DND-41 (cell line): ENCODE measurements around the gene POC1B.

ENCODE experiments used
- EZH2 ChIP-seq: IDR thresholded peaks from 3 replicates; pipeline ENCODE4 v1.6.1; 2012; ENCODE audit warnings: borderline replicate concordance, low read depth, mild to moderate bottlenecking, moderate library complexity, low read length, inconsistent platforms; ENCODE audit not compliant: severe bottlenecking
- TF ChIP-seq, protein P1 (sequence below): IDR thresholded peaks from 2 replicates; pipeline ENCODE4 v1.5.1; 2012; ENCODE audit warnings: borderline replicate concordance, low read length, moderate library complexity, mild to moderate bottlenecking; ENCODE audit not compliant: poor library complexity, severe bottlenecking; ENCODE audit errors: extremely low read depth

DNA sequence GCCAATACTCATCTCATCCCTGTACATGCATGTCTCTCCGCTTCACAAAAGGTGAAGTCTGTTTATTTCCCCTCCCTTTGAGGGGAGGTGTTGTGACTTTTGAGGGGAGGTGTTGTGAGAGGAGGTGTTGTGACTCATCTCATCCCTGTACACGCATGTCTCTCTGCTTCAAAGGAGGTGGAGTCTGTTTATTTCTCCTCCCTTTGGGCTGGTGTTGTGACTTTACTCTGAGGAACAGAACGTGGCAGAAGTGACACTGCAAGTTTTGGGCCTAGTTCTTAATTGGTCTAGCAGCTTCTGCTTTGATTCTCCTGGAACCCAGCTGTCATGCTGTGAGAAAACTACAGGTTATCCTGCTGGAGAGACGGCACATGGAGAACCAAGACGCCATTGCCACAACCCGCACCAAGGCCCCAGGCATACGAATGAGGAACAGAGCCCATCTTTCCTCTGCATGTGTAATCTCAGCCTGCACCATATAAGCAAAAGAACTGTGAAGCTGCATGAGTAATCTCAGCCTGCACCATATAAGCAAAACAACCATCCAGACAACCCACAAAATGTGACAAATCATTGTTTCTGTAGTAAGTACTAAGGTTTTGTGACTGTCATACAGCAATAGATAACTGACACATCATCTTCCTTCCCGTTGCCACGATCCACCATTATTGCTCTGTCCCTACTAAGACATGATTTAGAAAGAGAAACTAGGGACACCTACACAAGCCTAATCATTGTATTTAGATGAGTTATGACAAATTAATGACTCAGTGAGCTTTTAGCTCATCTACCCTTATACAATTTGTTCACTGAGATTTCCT is 31.2 kb downstream of the POC1B start:
- TF ChIP-seq, protein P1, sequence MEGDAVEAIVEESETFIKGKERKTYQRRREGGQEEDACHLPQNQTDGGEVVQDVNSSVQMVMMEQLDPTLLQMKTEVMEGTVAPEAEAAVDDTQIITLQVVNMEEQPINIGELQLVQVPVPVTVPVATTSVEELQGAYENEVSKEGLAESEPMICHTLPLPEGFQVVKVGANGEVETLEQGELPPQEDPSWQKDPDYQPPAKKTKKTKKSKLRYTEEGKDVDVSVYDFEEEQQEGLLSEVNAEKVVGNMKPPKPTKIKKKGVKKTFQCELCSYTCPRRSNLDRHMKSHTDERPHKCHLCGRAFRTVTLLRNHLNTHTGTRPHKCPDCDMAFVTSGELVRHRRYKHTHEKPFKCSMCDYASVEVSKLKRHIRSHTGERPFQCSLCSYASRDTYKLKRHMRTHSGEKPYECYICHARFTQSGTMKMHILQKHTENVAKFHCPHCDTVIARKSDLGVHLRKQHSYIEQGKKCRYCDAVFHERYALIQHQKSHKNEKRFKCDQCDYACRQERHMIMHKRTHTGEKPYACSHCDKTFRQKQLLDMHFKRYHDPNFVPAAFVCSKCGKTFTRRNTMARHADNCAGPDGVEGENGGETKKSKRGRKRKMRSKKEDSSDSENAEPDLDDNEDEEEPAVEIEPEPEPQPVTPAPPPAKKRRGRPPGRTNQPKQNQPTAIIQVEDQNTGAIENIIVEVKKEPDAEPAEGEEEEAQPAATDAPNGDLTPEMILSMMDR: no peak
- TF ChIP-seq EZH2: no peak
